ENCODE measurements around the gene SYMPK.

GRCh38 chr19:45827459-45828093 is 35.4 kb downstream of the SYMPK start:
- no peak for TF ChIP-seq CTCF (conservative IDR thresholded peaks at IDR 0.05; ENCODE audit: low read length)
- no peak for TF ChIP-seq EZH2phosphoT487 (IDR thresholded peaks at IDR 0.05; ENCODE audit: borderline replicate concordance, low read depth, low read length)

All from OCI-LY7 (cell line).